AG10803 (cell line): ENCODE data around the gene SMO.
"Not testable (repeated sequence)": the region's sequence is repeated elsewhere in the genome, so short reads cannot be mapped to it uniquely, and the experiment has no call there.

Experiments used
- DNase-seq: peaks from one replicate; pipeline ENCODE4 v3.0.0; 2010; ENCODE audit warnings: low read depth
- H3K4me3 ChIP-seq: 2 replicates; pipeline ENCODE4 v1.5.1; 2011; ENCODE audit warnings: mild to moderate bottlenecking, low read length, control low read depth
- CTCF ChIP-seq: conservative IDR thresholded peaks from 2 replicates; pipeline ENCODE4 v1.5.1; 2011; ENCODE audit warnings: mild to moderate bottlenecking, low read length, control low read depth, inconsistent platforms

Gene SMO

GRCh38 chr7:129245533-129245932 lies 57.1 kb downstream of the SMO start:
- no peak for TF ChIP-seq CTCF
- DNase-seq = no peak
- no peak overlapping the region for H3K4me3 ChIP-seq

- TF ChIP-seq CTCF = no peak
- DNase-seq = peak; percentile 11
- H3K4me3 ChIP-seq = no peak overlapping the region
These were observed 58.7 kb downstream of the SMO start for GRCh38 chr7:129247087-129247486.

- TF ChIP-seq CTCF = no peak
- H3K4me3 ChIP-seq = no peak overlapping the region
- DNase-seq = no peak
These were observed 63.7 kb downstream of the SMO start for GRCh38 chr7:129252128-129252527.

GRCh38 chr7:129252603-129253002 lies 64.2 kb downstream of the SMO start:
- H3K4me3 ChIP-seq, DNase-seq: not testable (repeated sequence)

GRCh38 chr7:129255800-129256199 lies 67.4 kb downstream of the SMO start:
- DNase-seq = no peak
- no peak for TF ChIP-seq CTCF
- H3K4me3 ChIP-seq = no peak overlapping the region

- no peak for DNase-seq
- no peak overlapping the region for H3K4me3 ChIP-seq
- TF ChIP-seq CTCF = no peak
These were observed 67.8 kb downstream of the SMO start for GRCh38 chr7:129256221-129256620.

GRCh38 chr7:129257168-129257567 lies 68.7 kb downstream of the SMO start:
- no peak for DNase-seq
- TF ChIP-seq CTCF = no peak

More at GRCh38 chr7:129257168-129257567, 68.7 kb downstream of the SMO start:
- no peak overlapping the region for H3K4me3 ChIP-seq
